Thyroid gland (tissue), 4 donors: ENCODE results near the gene NBAS.

Source experiments
- POLR2A ChIP-seq, 2 donors: fragments of 450-650 bp; IDR thresholded peaks; one replicate each; pipeline ENCODE4 v1.6.1; 2017; ENCODE audit warnings: antibody characterized with exemption in 2 of 2, mild to moderate bottlenecking in 2 of 2, moderate library complexity in 1 of 2
- TF ChIP-seq, protein P1 (sequence below), 6 experiments: fragments of 200-600 bp in 3 of 6; fragments of 450-650 bp in 3 of 6; sonication (generic) in 3 of 6; IDR thresholded peaks; one replicate each; pipeline ENCODE4 v1.5.1; 2016 to 2019; ENCODE audit warnings: antibody characterized with exemption in 6 of 6, mild to moderate bottlenecking in 2 of 6, inconsistent platforms in 1 of 6, moderate library complexity in 1 of 6

DNA sequence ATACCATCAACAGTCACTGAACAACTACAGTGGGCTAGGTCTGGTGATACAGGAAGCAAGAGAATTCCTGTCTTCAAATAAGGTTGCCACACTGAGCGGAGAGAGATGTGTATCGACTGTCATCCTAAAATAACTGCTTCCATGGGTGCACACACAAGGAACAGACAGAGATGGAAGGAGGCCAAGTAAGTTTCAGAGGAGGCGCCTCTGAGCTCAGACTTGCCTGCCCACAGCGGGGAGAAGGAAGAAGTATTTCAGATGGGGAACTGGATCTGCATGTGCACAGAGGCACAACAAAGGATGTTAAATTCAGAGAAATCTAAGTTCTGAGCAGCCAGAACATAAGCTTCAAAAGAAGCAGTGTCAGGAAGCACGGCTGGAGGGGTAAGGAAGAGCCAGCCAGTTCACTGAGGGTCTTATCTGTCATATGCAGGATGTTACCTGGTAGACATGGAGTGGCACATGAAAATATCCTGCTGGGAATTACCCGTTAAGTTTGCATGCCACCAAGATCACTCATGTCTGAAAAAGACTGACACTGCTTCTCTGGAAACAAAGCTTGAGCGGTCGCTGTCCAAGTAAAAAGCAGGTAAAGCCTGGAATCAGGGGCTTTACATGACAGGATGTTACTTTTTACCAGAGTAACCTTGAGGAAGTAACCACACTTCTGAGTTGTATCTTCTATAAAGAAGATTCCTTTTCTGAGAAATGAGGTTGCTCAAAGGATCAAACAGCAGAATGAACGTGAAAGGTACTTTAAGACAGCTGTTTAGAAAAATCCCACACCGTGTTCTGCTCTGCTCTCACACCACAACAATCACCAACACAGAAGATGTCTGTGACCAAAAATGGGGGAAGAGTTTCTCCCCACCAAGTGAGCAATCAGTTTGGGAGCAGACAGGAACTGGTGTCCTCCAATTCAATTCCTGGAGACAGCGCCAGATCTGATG lies 260.2 kb downstream of the NBAS start:
- no peak for TF ChIP-seq POLR2A (IDR thresholded peaks at IDR 0.05)
- TF ChIP-seq, protein P1, sequence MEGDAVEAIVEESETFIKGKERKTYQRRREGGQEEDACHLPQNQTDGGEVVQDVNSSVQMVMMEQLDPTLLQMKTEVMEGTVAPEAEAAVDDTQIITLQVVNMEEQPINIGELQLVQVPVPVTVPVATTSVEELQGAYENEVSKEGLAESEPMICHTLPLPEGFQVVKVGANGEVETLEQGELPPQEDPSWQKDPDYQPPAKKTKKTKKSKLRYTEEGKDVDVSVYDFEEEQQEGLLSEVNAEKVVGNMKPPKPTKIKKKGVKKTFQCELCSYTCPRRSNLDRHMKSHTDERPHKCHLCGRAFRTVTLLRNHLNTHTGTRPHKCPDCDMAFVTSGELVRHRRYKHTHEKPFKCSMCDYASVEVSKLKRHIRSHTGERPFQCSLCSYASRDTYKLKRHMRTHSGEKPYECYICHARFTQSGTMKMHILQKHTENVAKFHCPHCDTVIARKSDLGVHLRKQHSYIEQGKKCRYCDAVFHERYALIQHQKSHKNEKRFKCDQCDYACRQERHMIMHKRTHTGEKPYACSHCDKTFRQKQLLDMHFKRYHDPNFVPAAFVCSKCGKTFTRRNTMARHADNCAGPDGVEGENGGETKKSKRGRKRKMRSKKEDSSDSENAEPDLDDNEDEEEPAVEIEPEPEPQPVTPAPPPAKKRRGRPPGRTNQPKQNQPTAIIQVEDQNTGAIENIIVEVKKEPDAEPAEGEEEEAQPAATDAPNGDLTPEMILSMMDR (IDR thresholded peaks at IDR 0.05) = no peak
